T1000 (cell line): Measurements from ENCODE around the gene MMP28.

Experiments used
- DNase-seq: peaks from one replicate; lab custom pipeline; 2025; ENCODE audit warnings: mixed read lengths; lab: John Stamatoyannopoulos, UW

MMP28 gene

GRCh38 chr17:35726127-35726952 is 69.1 kb downstream of the MMP28 start:
- DNase-seq = peak; percentile 95

GRCh38 chr17:35725802-35726126 is 69.7 kb downstream of the MMP28 start:
- DNase-seq = no peak

GRCh38 chr17:35725058-35725457 is 70.4 kb downstream of the MMP28 start:
- no peak for DNase-seq

- no peak for DNase-seq
These were observed 71.7 kb downstream of the MMP28 start for GRCh38 chr17:35723735-35724134.

GRCh38 chr17:35717475-35717874 is 78.0 kb downstream of the MMP28 start:
- DNase-seq = no peak

- no peak for DNase-seq
These were observed 78.5 kb downstream of the MMP28 start for GRCh38 chr17:35716897-35717465.

GRCh38 chr17:35716173-35716572 is 79.3 kb downstream of the MMP28 start:
- DNase-seq = no peak
